Uterus (tissue), 4 donors: ENCODE data around the gene GDF10. TPM values are rescaled to one million over a fixed set of nuclear protein-coding genes. Genes with fewer than 3 reads are reported as not detected.

Experiments used
- DNase-seq, 2 donors: peaks; one replicate each; pipeline ENCODE4 v3.0.0-alpha.2; 2019 to 2020
- H3K27ac ChIP-seq, 2 donors: fragments of 200-600 bp; sonication (generic); 1 replicate in 1 of 2; 2 replicates in 1 of 2; pipeline ENCODE4 v1.5.1; 2016 to 2018
- H3K27me3 ChIP-seq, 2 donors: fragments of 200-600 bp; sonication (generic); one replicate each; pipeline ENCODE4 v1.5.1; 2018 to 2019; ENCODE audit warnings: control low read depth in 1 of 2
- H3K36me3 ChIP-seq, 2 donors: fragments of 200-600 bp; sonication (generic); one replicate each; pipeline ENCODE4 v1.5.1; 2019; ENCODE audit warnings: control low read depth in 1 of 2
- H3K4me1 ChIP-seq, 2 donors: fragments of 200-600 bp; sonication (generic); one replicate each; pipeline ENCODE4 v1.5.1; 2018 to 2019; ENCODE audit warnings: control low read depth in 1 of 2
- H3K4me3 ChIP-seq, 2 donors: fragments of 200-600 bp; sonication (generic); 1 replicate in 1 of 2; 2 replicates in 1 of 2; pipeline ENCODE4 v1.5.1; 2018 to 2019; ENCODE audit warnings: mild to moderate bottlenecking in 1 of 2
- H3K9me3 ChIP-seq, 2 donors: fragments of 200-600 bp; sonication (generic); one replicate each; pipeline ENCODE4 v1.5.1; 2019; ENCODE audit warnings: control low read depth in 1 of 2
- POLR2A ChIP-seq, 2 donors: fragments of 450-650 bp; IDR thresholded peaks; one replicate each; pipeline ENCODE4 v1.6.1; 2016; ENCODE audit warnings: antibody characterized with exemption in 2 of 2, mild to moderate bottlenecking in 1 of 2, moderate library complexity in 1 of 2
- intact Hi-C: fragments of 100-400 bp; cut with DNase I; formaldehyde crosslinking; loops from one replicate; pipeline ENCODE4 v1.15.1; 2023; ENCODE audit warnings: low total_unique reads
- total RNA-seq, 4 donors: library from RNA; depleted of rRNA in 3 of 4; stranded (reverse); fragments of >200 nt in 3 of 4; gene quantifications; one replicate each; pipeline versions ENCODE4 v1.1.0 to v1.2.4, GENCODE V29; 2014 to 2023
- TF ChIP-seq, protein P1 (sequence below), 4 experiments: fragments of 200-600 bp in 2 of 4; fragments of 450-650 bp in 2 of 4; sonication (generic) in 2 of 4; IDR thresholded peaks; one replicate each; pipeline ENCODE4 v1.5.1; 2016 to 2019; ENCODE audit warnings: antibody characterized with exemption in 4 of 4, mild to moderate bottlenecking in 2 of 4, moderate library complexity in 1 of 4
- donor health status: DM: yes; HTN: yes; CAD: no.

The GDF10 gene
- total RNA-seq, 4 donors from 2014 or later: 4.6 to 6.4 TPM; not detected in 2

- no peaks in the 10 kb centered on the region for H3K9me3 ChIP-seq
- no peak overlapping the region for H3K4me3 ChIP-seq
- no peaks in the 10 kb centered on the region for H3K36me3 ChIP-seq
- no peaks in the 10 kb centered on the region for H3K4me1 ChIP-seq
- H3K27me3 ChIP-seq: no peaks in the 10 kb centered on the region
- H3K27ac ChIP-seq: no peak overlapping the region
- intact Hi-C loops: no loop called here
- TF ChIP-seq, protein P1, sequence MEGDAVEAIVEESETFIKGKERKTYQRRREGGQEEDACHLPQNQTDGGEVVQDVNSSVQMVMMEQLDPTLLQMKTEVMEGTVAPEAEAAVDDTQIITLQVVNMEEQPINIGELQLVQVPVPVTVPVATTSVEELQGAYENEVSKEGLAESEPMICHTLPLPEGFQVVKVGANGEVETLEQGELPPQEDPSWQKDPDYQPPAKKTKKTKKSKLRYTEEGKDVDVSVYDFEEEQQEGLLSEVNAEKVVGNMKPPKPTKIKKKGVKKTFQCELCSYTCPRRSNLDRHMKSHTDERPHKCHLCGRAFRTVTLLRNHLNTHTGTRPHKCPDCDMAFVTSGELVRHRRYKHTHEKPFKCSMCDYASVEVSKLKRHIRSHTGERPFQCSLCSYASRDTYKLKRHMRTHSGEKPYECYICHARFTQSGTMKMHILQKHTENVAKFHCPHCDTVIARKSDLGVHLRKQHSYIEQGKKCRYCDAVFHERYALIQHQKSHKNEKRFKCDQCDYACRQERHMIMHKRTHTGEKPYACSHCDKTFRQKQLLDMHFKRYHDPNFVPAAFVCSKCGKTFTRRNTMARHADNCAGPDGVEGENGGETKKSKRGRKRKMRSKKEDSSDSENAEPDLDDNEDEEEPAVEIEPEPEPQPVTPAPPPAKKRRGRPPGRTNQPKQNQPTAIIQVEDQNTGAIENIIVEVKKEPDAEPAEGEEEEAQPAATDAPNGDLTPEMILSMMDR (IDR thresholded peaks at IDR 0.05): no peak
- TF ChIP-seq POLR2A (IDR thresholded peaks at IDR 0.05): no peak
- DNase-seq: no peak
Measured at GRCh38 chr10:47286116-47286505, 13.9 kb upstream of the GDF10 start.

DNA sequence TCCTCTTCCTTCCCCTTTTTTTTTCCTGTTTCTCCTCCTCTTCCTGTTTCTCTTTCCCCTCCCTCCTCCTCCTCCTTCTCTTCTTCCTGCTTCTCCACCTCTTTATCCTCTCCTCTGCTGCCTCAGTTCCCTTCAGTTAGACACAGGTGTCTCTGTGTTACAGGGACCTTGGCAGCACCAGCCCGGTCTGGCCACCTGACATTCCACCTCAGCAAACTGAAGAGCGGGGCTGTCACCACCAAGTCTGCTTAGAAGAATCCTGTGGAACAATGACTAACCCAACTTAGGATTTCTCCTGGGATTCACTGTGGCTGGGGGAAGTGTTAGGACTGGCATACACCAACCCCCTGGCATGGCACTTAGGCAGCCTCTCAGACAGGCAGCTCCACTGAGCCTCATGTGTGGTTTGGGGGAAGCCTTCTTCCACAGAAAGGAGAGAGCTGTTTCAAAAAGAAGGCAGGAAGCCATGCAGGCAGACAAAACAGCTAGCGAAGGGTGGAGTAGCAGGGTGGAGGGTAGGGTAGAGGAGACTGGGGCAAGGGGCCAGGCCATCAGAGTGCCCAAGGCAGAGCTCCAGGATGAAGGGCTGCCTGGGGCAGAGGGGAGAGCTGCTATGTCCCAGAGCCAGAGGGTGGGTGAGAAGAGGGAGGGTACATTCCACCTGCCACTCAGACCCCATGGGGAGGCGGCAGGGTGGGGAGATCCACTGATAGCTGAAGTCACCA lies 13.2 kb upstream of the GDF10 start:
- H3K27ac ChIP-seq: no peak overlapping the region

GRCh38 chr10:47287365-47287802 lies 12.6 kb upstream of the GDF10 start:
- no peaks in the 10 kb centered on the region for H3K9me3 ChIP-seq
- H3K27me3 ChIP-seq: no peaks in the 10 kb centered on the region
- no peak overlapping the region for H3K4me3 ChIP-seq
- intact Hi-C loops: no loop called here
- TF ChIP-seq, protein P1 (IDR thresholded peaks at IDR 0.05): no peak
- no peak for TF ChIP-seq POLR2A (IDR thresholded peaks at IDR 0.05)
- H3K36me3 ChIP-seq: no peaks in the 10 kb centered on the region
- no peak overlapping the region for H3K27ac ChIP-seq
- H3K4me1 ChIP-seq: no peaks in the 10 kb centered on the region
- no peak for DNase-seq

More for the DNA sequence above, 13.2 kb upstream of the GDF10 start:
- TF ChIP-seq, protein P1 (IDR thresholded peaks at IDR 0.05): no peak
- no peak for TF ChIP-seq POLR2A (IDR thresholded peaks at IDR 0.05)
- Histone ChIP-seq H3K4me3 (no peak overlapping the region), H3K9me3 (no peaks in the 10 kb centered on the region), H3K27me3 (no peaks in the 10 kb centered on the region), H3K36me3 (no peaks in the 10 kb centered on the region), H3K4me1 (no peaks in the 10 kb centered on the region)
- no peak for DNase-seq
- intact Hi-C loops: no loop called here

GRCh38 chr10:47287805-47288204 lies 12.2 kb upstream of the GDF10 start:
- TF ChIP-seq, protein P1 (IDR thresholded peaks at IDR 0.05): no peak
- Histone ChIP-seq H3K9me3 (no peaks in the 10 kb centered on the region), H3K36me3 (no peaks in the 10 kb centered on the region), H3K4me3 (no peak overlapping the region), H3K27ac (no peak overlapping the region), H3K4me1 (no peaks in the 10 kb centered on the region), H3K27me3 (no peaks in the 10 kb centered on the region)
- intact Hi-C loops: no loop called here
- DNase-seq: no peak

GRCh38 chr10:47288236-47288635 lies 11.8 kb upstream of the GDF10 start:
- Histone ChIP-seq H3K9me3 (no peaks in the 10 kb centered on the region), H3K27me3 (no peaks in the 10 kb centered on the region), H3K36me3 (no peaks in the 10 kb centered on the region), H3K4me3 (no peak overlapping the region), H3K4me1 (no peaks in the 10 kb centered on the region), H3K27ac (no peak overlapping the region)
- no peak for DNase-seq
- TF ChIP-seq, protein P1 (IDR thresholded peaks at IDR 0.05): no peak
- no peak for TF ChIP-seq POLR2A (IDR thresholded peaks at IDR 0.05)
- intact Hi-C loops: no loop called here
